NCI-H1105 treated with DMSO at 0.1 percent for 48 hours (cell line): Measurements from ENCODE around the gene EFCAB6.

Experiments used
- DNase-seq: peaks from one replicate; lab custom pipeline; 2025; lab: John Stamatoyannopoulos, UW

Gene EFCAB6

GRCh38 chr22:43542681-43543521, 269.2 kb downstream of the EFCAB6 start:
- no peak for DNase-seq

- DNase-seq: no peak
These were observed 270.4 kb downstream of the EFCAB6 start for GRCh38 chr22:43541462-43542407.

GRCh38 chr22:43541022-43541421, 271.1 kb downstream of the EFCAB6 start:
- no peak for DNase-seq

GRCh38 chr22:43540529-43540923, 271.6 kb downstream of the EFCAB6 start:
- DNase-seq: no peak

GRCh38 chr22:43539572-43540528, 272.3 kb downstream of the EFCAB6 start:
- no peak for DNase-seq

- DNase-seq: no peak
These were observed 275.0 kb downstream of the EFCAB6 start for GRCh38 chr22:43537019-43537585.

GRCh38 chr22:43535741-43536140, 276.4 kb downstream of the EFCAB6 start:
- DNase-seq: no peak

GRCh38 chr22:43535336-43535735, 276.8 kb downstream of the EFCAB6 start:
- DNase-seq: no peak

GRCh38 chr22:43534916-43535315, 277.2 kb downstream of the EFCAB6 start:
- DNase-seq: no peak

- DNase-seq: no peak
These were observed 278.3 kb downstream of the EFCAB6 start for GRCh38 chr22:43533656-43534428.

- no peak for DNase-seq
These were observed 279.0 kb downstream of the EFCAB6 start for GRCh38 chr22:43533156-43533530.

- DNase-seq: no peak
These were observed 279.6 kb downstream of the EFCAB6 start for GRCh38 chr22:43532301-43533155.

- no peak for DNase-seq
These were observed 280.5 kb downstream of the EFCAB6 start for GRCh38 chr22:43531651-43532050.

GRCh38 chr22:43530349-43531201, 281.5 kb downstream of the EFCAB6 start:
- no peak for DNase-seq

- no peak for DNase-seq
These were observed 282.2 kb downstream of the EFCAB6 start for GRCh38 chr22:43529934-43530333.

GRCh38 chr22:43529461-43529860, 282.6 kb downstream of the EFCAB6 start:
- no peak for DNase-seq

GRCh38 chr22:43528601-43529360, 283.3 kb downstream of the EFCAB6 start:
- no peak for DNase-seq

GRCh38 chr22:43526946-43527345, 285.2 kb downstream of the EFCAB6 start:
- DNase-seq: no peak
